ENCODE data around the gene TAS2R9. TPM values are rescaled to one million over a fixed set of nuclear protein-coding genes. Genes with fewer than 3 reads are reported as not detected.

The TAS2R9 gene
- total and polyA plus RNA-seq, 2 of the 13 experiments (the other 11 are each of a cell fraction or from before 2014, with no cell fraction given): 0.11 TPM; not detected in 1

DNA sequence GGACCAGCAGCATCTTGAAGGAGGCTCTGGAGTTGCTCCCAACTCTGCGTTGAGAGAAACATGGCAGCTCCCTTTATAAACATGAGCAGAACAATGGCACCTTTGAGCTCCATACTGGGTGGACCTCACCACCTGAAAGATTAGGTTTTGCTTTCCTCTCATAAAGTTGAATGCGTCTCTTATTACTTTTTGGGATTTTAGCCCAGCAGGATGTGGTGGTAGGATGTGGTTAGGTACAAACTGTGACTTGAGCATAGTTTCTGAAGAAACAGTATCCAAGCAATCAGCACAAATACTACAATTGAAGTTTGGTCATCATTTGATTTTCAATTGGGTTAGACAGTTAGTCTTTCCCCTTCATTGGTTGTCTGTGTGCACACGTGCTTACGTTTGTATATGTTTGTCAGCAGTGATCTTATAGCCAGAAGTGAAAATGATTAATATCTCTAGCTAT lies 39.5 kb upstream of the TAS2R9 start, which contains the start of gene PRR4:
Gene PRR4 (minus strand): TSS at position 51 of the 454 bp plus-strand sequence. CDS start 38 bp downstream, at position 13.
- FAIRE-seq (no peak), DNase-seq (ENCODE audit: low spot score) (no peak), ATAC-seq (no peak)
- intact Hi-C loops (cut with micrococcal nuclease; ENCODE audit: unreplicated experiment): no loop called here
- Histone ChIP-seq H3K27ac (ENCODE audit: extremely low read length, insufficient read depth, low read length) (no peak within 1 kb of the TSS), H3K9me3 (ENCODE audit: low read length) (no peaks in the 10 kb centered on the region), H3K4me2 (ENCODE audit: low read depth, low read length) (no peak within 1 kb of the TSS), H3K9ac (ENCODE audit: insufficient read depth, low read depth, low read length) (no peak within 1 kb of the TSS), H3K27me3 (ENCODE audit: control insufficient read depth in 1 of 2, insufficient read depth in 2 of 2, low read length in 2 of 2) (no peaks in the 10 kb centered on the region), H4K20me1 (ENCODE audit: insufficient read depth, low read length) (no peaks in the 10 kb centered on the region), H3K36me3 (replicated peaks in 1 of 2; ENCODE audit: control insufficient read depth in 1 of 2, insufficient read depth in 2 of 2, low read length in 2 of 2) (peaks cover 5% of the 10 kb centered on the region in 2 experiments; a peak in 3 of 5 replicates), H3K4me3 (replicated peaks in 1 of 3; ENCODE audit: insufficient read depth in 1 of 3, low read depth in 2 of 3, low read length in 3 of 3) (no peak within 1 kb of the TSS), H3K4me1 (ENCODE audit: insufficient read depth, low read length) (no peaks in the 10 kb centered on the region), H3K79me2 (ENCODE audit: insufficient read depth, low read length) (no peaks in the 10 kb centered on the region), H2AFZ (ENCODE audit: low read length) (no peak within 1 kb of the TSS)
- in situ Hi-C loops (cut with HindIII; ENCODE audit: extremely low pct_ligation_motif_present, low pct_unique_long_range_greater_than_20kb): no loop called here
- CTCF ChIA-PET (ENCODE audit: low intra/inter-chr PET ratio, low total read pairs): no interaction called here
- no peak for TF ChIP-seq ISX (CRISPR knock-in tag; conservative IDR thresholded peaks at IDR 0.05)
- no peak for TF ChIP-seq ZNF883 (CRISPR knock-in tag; IDR thresholded peaks at IDR 0.05; ENCODE audit: not compliant biosample characterization)
- no peak for TF ChIP-seq HOXD1 (CRISPR knock-in tag; IDR thresholded peaks at IDR 0.05)
- TF ChIP-seq ZNF782 (CRISPR knock-in tag; IDR thresholded peaks at IDR 0.05; ENCODE audit: borderline replicate concordance): no peak
- TF ChIP-seq, protein P1, sequence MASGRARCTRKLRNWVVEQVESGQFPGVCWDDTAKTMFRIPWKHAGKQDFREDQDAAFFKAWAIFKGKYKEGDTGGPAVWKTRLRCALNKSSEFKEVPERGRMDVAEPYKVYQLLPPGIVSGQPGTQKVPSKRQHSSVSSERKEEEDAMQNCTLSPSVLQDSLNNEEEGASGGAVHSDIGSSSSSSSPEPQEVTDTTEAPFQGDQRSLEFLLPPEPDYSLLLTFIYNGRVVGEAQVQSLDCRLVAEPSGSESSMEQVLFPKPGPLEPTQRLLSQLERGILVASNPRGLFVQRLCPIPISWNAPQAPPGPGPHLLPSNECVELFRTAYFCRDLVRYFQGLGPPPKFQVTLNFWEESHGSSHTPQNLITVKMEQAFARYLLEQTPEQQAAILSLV (CRISPR knock-in tag; IDR thresholded peaks at IDR 0.05; ENCODE audit: borderline replicate concordance): no peak
- TF ChIP-seq SSRP1 (CRISPR knock-in tag; IDR thresholded peaks at IDR 0.05): no peak
- TF ChIP-seq, protein P2, sequence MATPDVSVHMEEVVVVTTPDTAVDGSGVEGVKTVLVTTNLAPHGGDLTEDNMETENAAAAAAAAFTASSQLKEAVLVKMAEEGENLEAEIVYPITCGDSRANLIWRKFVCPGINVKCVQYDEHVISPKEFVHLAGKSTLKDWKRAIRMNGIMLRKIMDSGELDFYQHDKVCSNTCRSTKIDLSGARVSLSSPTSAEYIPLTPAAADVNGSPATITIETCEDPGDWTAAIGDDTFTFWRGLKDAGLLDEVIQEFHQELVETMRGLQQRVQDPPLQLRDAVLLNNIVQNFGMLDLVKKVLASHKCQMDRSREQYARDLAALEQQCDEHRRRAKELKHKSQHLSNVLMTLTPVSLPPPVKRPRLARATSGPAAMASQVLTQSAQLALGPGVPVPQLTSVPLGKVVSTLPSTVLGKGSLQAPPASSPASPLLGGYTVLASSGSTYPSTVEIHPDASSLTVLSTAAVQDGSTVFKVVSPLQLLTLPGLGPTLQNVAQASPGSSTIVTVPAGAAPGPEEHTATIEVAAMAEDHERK (CRISPR knock-in tag; IDR thresholded peaks at IDR 0.05; ENCODE audit: low read depth): no peak
- TF ChIP-seq FOXK1 (CRISPR knock-in tag; IDR thresholded peaks at IDR 0.05; ENCODE audit: borderline replicate concordance, low read depth): no peak
- TF ChIP-seq, protein P3, sequence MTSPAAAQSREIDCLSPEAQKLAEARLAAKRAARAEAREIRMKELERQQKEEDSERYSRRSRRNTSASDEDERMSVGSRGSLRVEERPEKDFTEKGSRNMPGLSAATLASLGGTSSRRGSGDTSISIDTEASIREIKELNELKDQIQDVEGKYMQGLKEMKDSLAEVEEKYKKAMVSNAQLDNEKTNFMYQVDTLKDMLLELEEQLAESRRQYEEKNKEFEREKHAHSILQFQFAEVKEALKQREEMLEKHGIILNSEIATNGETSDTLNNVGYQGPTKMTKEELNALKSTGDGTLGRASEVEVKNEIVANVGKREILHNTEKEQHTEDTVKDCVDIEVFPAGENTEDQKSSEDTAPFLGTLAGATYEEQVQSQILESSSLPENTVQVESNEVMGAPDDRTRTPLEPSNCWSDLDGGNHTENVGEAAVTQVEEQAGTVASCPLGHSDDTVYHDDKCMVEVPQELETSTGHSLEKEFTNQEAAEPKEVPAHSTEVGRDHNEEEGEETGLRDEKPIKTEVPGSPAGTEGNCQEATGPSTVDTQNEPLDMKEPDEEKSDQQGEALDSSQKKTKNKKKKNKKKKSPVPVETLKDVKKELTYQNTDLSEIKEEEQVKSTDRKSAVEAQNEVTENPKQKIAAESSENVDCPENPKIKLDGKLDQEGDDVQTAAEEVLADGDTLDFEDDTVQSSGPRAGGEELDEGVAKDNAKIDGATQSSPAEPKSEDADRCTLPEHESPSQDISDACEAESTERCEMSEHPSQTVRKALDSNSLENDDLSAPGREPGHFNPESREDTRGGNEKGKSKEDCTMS (CRISPR knock-in tag; conservative IDR thresholded peaks at IDR 0.05): no peak
- TF ChIP-seq MYC (CRISPR knock-in tag; IDR thresholded peaks at IDR 0.05; ENCODE audit: borderline replicate concordance): no peak
- no peak for TF ChIP-seq MTA1 (CRISPR knock-in tag; IDR thresholded peaks at IDR 0.05; ENCODE audit: borderline replicate concordance)
- no peak for TF ChIP-seq ZNF432 (CRISPR knock-in tag; IDR thresholded peaks at IDR 0.05; ENCODE audit: borderline replicate concordance)
- TF ChIP-seq ZNF230 (CRISPR knock-in tag; IDR thresholded peaks at IDR 0.05): no peak
- TF ChIP-seq ONECUT2 (CRISPR knock-in tag; IDR thresholded peaks at IDR 0.05): no peak
- TF ChIP-seq, protein P4, sequence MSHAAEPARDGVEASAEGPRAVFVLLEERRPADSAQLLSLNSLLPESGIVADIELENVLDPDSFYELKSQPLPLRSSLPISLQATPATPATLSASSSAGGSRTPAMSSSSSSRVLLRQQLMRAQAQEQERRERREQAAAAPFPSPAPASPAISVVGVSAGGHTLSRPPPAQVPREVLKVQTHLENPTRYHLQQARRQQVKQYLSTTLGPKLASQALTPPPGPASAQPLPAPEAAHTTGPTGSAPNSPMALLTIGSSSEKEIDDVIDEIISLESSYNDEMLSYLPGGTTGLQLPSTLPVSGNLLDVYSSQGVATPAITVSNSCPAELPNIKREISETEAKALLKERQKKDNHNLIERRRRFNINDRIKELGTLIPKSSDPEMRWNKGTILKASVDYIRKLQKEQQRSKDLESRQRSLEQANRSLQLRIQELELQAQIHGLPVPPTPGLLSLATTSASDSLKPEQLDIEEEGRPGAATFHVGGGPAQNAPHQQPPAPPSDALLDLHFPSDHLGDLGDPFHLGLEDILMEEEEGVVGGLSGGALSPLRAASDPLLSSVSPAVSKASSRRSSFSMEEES (CRISPR knock-in tag; IDR thresholded peaks at IDR 0.05): no peak
- POLR2A ChIA-PET: no interaction called here
- no TSS peak for BruUV-seq (replicated peaks)
- 99% methylated on average over 4 of the region's 4 CpGs for WGBS (ENCODE audit: low lambda C conversion rate)
